HCEC 1CT (cell line): ENCODE data around the gene PEMT.

Experiments
- DNase-seq: peaks from one replicate; pipeline ENCODE4 v3.0.0-alpha.2; 2017

PEMT gene

GRCh38 chr17:17603895-17604225 is 12.4 kb upstream of the PEMT start:
- no peak for DNase-seq

DNA sequence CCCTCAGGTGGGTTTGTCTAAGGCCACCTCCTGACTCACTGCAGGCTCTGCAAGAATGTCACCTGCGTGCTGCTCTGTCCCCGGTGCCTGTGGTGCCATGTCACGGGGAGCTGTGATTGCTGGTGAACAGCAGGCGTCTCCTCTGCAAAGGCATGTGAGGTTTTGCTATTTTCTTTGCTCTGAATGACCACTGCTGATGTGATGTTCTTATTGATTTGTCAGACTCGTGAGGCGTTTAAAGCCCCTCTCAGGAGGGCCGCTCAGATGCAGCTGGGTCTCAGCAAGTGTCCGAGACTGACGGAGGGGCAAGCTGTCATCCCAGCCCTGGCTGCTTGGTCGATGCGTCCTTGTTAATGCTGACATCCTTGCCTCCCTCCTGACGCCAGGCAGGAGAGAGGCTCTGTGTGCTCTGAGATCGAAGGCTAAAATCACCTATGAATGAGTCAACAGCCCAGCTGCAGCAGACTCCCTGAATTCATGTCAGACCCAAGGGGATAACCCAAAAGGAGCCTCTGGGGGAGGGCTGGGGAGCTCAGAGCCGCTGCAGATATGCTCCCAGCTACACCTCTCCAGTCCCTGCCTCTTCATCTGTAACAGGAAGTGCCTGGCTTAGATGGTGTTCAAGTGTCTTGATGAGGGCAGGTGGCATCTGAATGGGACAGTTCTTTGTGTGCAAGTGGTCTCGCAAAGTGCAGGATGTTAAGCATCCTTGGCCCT is 11.8 kb upstream of the PEMT start:
- no peak for DNase-seq

DNA sequence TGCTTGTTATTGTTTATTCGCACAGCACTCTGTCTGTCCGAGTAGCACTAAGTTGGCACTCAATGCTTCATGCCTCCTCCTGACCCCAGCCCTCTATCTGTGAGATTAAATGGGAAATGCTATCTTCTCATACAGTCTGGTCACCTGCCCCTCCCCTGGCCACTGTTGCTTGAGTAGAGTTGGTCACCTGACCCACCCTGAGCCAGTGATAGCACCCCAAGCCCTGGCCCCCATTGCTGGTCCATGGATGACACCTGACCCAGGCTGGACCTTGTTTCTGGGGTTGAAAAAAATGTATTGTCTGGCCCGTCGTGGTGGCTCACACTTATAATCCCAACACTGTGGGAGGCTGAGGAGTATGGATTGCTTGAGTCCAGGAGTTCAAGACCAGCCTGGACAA is 8.5 kb upstream of the PEMT start:
- DNase-seq, result no peak

- DNase-seq, result no peak
Measured at GRCh38 chr17:17598003-17598402, 6.5 kb upstream of the PEMT start.

DNA sequence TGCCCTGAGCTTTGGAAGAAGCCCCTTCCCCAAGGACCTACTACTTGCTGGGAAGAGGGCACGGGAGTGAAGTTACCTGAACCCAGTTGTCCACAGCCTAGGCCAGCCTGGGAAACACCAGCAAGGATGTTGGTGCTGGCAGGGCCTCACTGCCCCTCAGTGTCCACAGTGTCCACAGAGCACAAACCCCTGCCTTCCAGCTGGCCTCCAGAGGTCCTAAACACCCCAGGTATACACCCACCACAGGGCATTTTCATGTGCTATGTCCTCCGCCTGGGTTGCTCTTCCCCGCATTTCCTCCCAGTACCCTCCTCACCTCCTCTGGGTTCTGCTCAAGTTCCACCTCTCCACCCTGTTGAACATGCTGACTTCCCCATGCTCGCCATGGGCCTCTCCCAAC is 4.2 kb upstream of the PEMT start:
- no peak for DNase-seq

- DNase-seq, result no peak
Measured at GRCh38 chr17:17593222-17593620, 1.7 kb upstream of the PEMT start.

DNA sequence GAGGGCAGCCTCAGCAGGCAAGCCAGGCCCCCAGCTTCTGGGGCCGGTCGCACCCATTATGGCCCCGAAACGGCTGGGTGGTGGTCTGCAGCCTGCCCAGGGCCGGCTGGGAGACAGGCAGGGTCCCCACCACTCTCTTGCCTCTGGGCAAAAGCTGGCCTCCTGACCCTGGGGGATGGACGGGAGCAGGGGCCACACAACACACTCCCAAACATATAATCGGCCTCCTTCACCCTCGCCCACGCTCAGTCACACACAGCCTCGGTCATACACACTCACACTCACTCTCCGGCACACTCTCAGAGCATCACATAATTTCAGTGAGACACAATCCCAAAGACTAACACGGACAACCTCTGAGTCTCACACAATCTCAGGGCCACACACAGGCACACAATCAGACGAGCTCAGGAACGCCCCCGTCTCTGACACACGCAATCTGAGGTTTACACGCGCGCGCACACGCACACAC is 589 bp downstream of the PEMT start:
- DNase-seq, result no peak

- no peak for DNase-seq
Measured at GRCh38 chr17:17590141-17590751, 1.3 kb downstream of the PEMT start.

- DNase-seq, result no peak
Measured at GRCh38 chr17:17587614-17588337, 3.7 kb downstream of the PEMT start.

- no peak for DNase-seq
Measured at GRCh38 chr17:17582372-17582771, 9.1 kb downstream of the PEMT start.

- no peak for DNase-seq
Measured at GRCh38 chr17:17581509-17581908, 10.0 kb downstream of the PEMT start.

DNA sequence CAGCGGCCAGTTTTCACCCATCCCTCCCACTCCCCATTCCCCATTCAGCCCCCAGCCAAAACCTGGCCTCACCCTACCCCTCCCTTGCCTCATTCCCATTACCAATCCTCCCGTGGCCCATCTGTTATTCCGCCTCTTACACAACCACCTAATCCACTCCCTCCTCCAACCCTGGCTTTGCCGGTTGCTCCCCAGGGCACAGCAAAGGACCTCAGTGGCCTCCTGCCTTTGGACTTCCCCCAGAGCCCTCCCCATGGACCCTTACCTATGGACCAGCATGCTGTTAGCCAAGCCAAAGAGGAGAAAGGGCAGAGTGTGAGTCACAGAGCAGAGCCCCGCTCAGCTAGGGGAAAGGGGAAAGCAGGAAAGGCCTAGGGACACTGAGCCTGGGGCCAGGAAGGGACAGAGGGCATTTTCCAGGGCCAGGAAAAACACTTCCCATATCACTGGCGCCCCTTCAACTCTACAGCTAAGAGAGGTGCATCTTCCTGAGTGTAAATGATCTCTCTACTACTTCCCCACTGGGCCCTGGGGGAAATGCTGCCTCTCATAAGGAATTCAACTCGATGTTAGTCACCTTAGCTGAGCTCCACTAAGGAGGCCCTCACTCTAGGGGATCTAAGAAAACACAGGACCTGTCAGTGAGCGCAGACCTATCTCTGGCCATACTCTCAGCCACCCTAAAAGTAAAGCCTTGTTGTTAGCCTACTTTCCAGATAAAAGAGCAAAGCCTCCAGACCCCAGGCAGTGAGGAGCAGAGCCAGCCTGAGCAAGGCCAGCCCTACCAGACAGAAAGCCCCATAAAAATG is 10.6 kb downstream of the PEMT start:
- no peak for DNase-seq

DNA sequence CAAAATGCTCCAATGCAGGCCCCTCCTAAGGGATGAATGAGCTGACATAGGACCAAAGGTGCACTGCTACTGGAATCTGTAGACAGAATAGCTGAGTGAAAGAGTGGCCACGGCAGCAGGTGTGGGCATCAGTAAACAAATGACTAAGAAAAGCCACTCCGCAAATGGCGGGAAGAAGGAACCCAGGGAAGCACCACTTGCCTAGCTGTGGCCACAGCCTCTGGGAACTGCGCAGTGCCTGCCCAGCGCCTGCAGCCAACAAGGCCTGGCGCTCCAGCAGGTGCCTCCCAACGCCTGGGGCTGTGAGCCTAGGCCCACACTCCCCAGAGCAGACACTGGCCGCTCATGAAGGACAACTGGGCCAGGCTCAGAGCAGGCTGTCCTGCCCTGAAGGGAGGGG is 11.8 kb downstream of the PEMT start:
- DNase-seq, result no peak

DNA sequence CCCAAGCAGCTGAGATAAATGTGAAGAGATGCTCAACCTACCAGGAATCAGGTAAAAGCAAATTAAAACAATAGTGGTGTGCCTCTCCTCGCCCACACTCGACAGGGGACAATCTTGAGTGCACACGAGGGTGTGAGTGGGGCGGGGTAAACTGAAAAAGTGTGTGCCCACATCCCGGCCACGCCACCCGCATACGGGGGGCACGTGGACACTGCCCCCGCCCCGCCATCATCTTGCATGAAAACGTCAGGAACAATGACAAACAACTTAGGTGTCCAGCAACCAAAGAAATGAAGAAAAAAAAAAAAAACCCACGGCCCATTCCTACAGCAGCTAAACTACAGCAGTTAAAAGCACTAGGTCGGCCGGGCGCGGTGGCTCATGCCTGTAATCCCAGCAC is 14.1 kb downstream of the PEMT start:
- no peak for DNase-seq

DNA sequence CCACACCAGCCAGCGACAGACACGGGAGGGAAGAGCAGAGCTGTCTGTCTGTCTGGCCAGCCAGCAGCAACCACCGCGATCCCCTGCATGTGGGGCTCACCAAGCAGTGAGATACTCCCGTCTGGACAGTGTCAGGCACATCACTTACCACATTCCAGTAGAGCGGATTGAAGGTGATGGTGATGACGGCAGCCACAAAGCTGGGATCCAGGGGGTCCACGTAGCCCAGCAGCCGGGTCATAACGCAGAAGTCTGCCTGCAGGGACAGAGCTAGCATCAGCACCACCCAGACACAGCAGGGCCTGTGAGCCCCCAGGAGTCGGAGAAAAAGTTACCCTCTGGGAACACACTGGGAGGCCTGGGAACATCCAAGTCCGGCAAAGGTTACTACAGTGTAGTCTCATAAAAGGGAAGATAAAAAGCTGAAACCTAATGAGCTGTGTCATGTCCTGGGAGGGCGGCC is 14.7 kb downstream of the PEMT start:
- DNase-seq, result no peak

- no peak for DNase-seq
Measured at GRCh38 chr17:17575360-17576251, 15.9 kb downstream of the PEMT start.

DNA sequence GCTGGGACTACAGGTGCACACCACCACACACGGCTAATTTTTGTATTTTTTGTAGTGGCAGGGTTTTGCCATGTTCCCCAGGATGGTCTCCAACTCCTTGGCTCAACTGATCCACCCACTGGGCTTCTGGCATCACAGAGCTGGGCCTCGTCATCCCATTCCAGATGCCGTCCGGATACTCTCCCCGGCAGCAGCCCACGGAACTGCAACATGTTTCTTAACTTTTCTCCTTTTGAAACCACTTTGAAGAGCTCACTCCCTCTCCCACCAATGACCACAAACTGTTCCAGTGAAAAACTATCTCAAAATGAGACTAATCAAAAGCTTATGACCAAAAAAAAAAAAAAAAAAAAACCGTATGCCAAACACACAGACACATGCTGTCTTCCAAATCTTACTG is 17.6 kb downstream of the PEMT start:
- DNase-seq, result no peak

DNA sequence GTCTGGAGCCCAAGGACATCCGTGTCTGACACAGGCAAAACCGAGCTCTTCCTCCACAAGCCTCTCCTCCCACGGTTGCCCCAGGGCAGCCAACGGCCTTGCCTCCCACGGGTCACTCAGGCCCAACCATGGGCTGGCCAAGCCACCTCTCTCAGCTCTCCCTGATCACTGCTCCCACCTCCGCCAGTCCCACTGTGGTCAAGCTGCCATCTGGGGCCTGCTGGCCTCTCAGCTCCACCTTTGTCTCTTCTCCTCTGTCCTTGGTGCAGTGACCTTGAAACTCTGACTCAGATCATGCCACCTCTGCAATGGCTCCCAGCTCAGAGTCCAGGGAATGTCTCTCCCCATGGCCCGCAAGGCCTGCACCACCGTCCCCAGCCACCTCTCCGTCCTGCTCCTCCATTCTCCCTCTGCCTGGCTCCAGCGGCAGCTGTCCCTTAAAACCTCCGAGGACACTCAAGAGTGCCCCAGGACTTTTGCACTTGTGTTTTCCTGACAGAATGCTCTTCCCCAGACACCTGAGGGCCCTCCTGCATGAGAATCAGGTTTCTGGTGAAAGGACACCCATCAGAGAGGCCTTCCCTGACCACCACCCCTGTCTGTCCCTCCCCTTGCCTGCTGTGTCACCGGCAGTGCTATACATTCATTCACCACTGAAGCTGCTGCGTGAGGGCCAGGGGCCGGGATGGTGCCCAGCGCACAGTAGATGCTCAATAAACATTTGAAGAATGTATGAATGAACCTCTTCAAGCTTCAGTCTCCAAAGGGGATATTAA is 19.3 kb downstream of the PEMT start:
- no peak for DNase-seq

- DNase-seq, result no peak
Measured at GRCh38 chr17:17570798-17571716, 20.5 kb downstream of the PEMT start.

- peak; percentile 15 for DNase-seq
Measured at GRCh38 chr17:17570140-17570797, 21.2 kb downstream of the PEMT start.
